GM23338 (cell line): ENCODE measurements around the gene NSF. TPM values are rescaled to one million over a fixed set of nuclear protein-coding genes. Genes with fewer than 3 reads are reported as not detected.
A peak's percentile ranks its signal among the peaks of the same experiment; 100 is the strongest.

Source experiments
- ATAC-seq: fragments of 200-7000 bp; cut with Tn5 transposase; 3 replicates; pipeline ENCODE4 v1.9.1; 2020
- DNase-seq: peaks from one replicate; pipeline ENCODE4 v3.0.0-alpha.2; 2015; ENCODE audit warnings: low spot score
- H2AFZ ChIP-seq: fragments of 200-600 bp; sonication (generic); 2 replicates; pipeline ENCODE4 v1.8.0; 2016; ENCODE audit warnings: antibody characterized with exemption, mild to moderate bottlenecking, moderate library complexity
- H3F3A ChIP-seq: fragments of 200-600 bp; sonication (generic); replicated peaks from 2 replicates; pipeline ENCODE4 v1.8.0; 2017; ENCODE audit warnings: antibody characterized with exemption, mixed run types, low read depth
- H3K27ac ChIP-seq: fragments of 200-600 bp; sonication (generic); 2 replicates; pipeline ENCODE4 v1.6.1; 2016; ENCODE audit warnings: low read depth
- H3K27me3 ChIP-seq: fragments of 200-600 bp; sonication (generic); 2 replicates; pipeline ENCODE4 v1.8.0; 2016; ENCODE audit warnings: mild to moderate bottlenecking, mixed run types, moderate library complexity; ENCODE audit not compliant: insufficient read depth
- H3K36me3 ChIP-seq: fragments of 200-600 bp; sonication (generic); 2 replicates; pipeline ENCODE4 v1.8.0; 2016; ENCODE audit warnings: mild to moderate bottlenecking; ENCODE audit not compliant: insufficient read depth
- H3K4me1 ChIP-seq: fragments of 200-600 bp; sonication (generic); 2 replicates; pipeline ENCODE4 v1.8.0; 2016; ENCODE audit warnings: mild to moderate bottlenecking, moderate library complexity; ENCODE audit not compliant: insufficient read depth
- H3K4me2 ChIP-seq: fragments of 200-600 bp; sonication (generic); 2 replicates; pipeline ENCODE4 v1.7.1; 2017; ENCODE audit warnings: mixed run types
- H3K4me3 ChIP-seq: fragments of 200-600 bp; sonication (generic); 2 replicates; pipeline ENCODE4 v1.6.1; 2016; ENCODE audit warnings: mixed run types
- H3K79me2 ChIP-seq: fragments of 200-600 bp; sonication (generic); replicated peaks from 2 replicates; pipeline ENCODE4 v1.8.0; 2017; ENCODE audit warnings: mild to moderate bottlenecking; ENCODE audit not compliant: insufficient read depth
- H3K9me2 ChIP-seq: fragments of 200-600 bp; sonication (generic); 2 replicates; pipeline ENCODE4 v1.8.0; 2017; ENCODE audit not compliant: insufficient read depth
- H4K20me1 ChIP-seq: fragments of 200-600 bp; sonication (generic); replicated peaks from 2 replicates; pipeline ENCODE4 v1.8.0; 2017; ENCODE audit warnings: mild to moderate bottlenecking; ENCODE audit not compliant: insufficient read depth
- H3K27ac Mint-ChIP-seq: 2 replicates; pipeline ENCODE4 v1.8.0; 2020; ENCODE audit warnings: inconsistent platforms, mild to moderate bottlenecking, moderate library complexity, mixed read lengths
- H3K27me3 Mint-ChIP-seq: 3 replicates; pipeline ENCODE4 v1.8.0; 2022; ENCODE audit warnings: low read depth, mild to moderate bottlenecking, moderate library complexity, mixed read lengths, inconsistent platforms; ENCODE audit not compliant: insufficient read depth, poor library complexity
- H3K36me3 Mint-ChIP-seq: 3 replicates; pipeline ENCODE4 v1.8.0; 2021; ENCODE audit warnings: low read depth, mild to moderate bottlenecking, inconsistent platforms, moderate library complexity, mixed read lengths
- H3K4me1 Mint-ChIP-seq: 3 replicates; pipeline ENCODE4 v1.8.0; 2020; ENCODE audit warnings: mild to moderate bottlenecking, inconsistent platforms, mixed read lengths
- H3K4me3 Mint-ChIP-seq: 3 replicates; pipeline ENCODE4 v1.8.0; 2021; ENCODE audit warnings: moderate library complexity, mild to moderate bottlenecking, inconsistent platforms, mixed read lengths
- H3K9me3 Mint-ChIP-seq: 3 replicates; pipeline ENCODE4 v1.8.0; 2020; ENCODE audit warnings: moderate library complexity, mild to moderate bottlenecking, inconsistent platforms, mixed read lengths
- CTCF ChIP-seq, 2 experiments: fragments of 200-600 bp in 1 of 2; sonication (generic) in 1 of 2; conservative IDR thresholded peaks; 2 replicates each; pipeline versions ENCODE4 v1.5.1 to v1.6.1; 2016 to 2017; ENCODE audit warnings: antibody characterized with exemption in 2 of 2, low read depth in 2 of 2, mild to moderate bottlenecking in 2 of 2, moderate library complexity in 1 of 2
- ETS1 ChIP-seq: IDR thresholded peaks from 2 replicates; pipeline ENCODE4 v1.6.1; 2016; ENCODE audit warnings: antibody characterized with exemption
- EZH2 ChIP-seq: fragments of 200-600 bp; sonication (generic); IDR thresholded peaks from one replicate; pipeline ENCODE4 v1.8.0; 2017; ENCODE audit warnings: antibody characterized with exemption, mild to moderate bottlenecking, low read depth; ENCODE audit not compliant: unreplicated experiment
- NANOG ChIP-seq: IDR thresholded peaks from 2 replicates; pipeline ENCODE4 v1.6.1; 2016; ENCODE audit warnings: antibody characterized with exemption, borderline replicate concordance
- ZNF114 ChIP-seq: fragments of 250-450 bp; sonication (Bioruptor Pico); IDR thresholded peaks from 2 replicates; pipeline ENCODE4 v1.5.0; 2020; ENCODE audit warnings: mild to moderate bottlenecking, moderate library complexity
- ZNF331 ChIP-seq: fragments of 250-450 bp; sonication (Bioruptor Pico); IDR thresholded peaks from 2 replicates; pipeline ENCODE4 v1.5.0; 2020; ENCODE audit warnings: low read depth, mild to moderate bottlenecking, moderate library complexity
- polyA plus RNA-seq: library from polyadenylated mRNA; unstranded; fragments of >200 nt; fragmentation: Nextera tagmentation; extraction: Ambion mirVana; gene quantifications from 2 replicates; pipeline ENCODE4 v1.2.1, GENCODE V29; 2016
- total RNA-seq: library from RNA; depleted of rRNA; stranded (reverse); fragments of >200 nt; shearing (Covaris generic); gene quantifications from 2 replicates; pipeline ENCODE4 v1.2.3, GENCODE V29; 2014

The NSF gene
- total and polyA plus RNA-seq, 2 experiments from 2014 or later, result 12.5 to 26.5 TPM

DNA sequence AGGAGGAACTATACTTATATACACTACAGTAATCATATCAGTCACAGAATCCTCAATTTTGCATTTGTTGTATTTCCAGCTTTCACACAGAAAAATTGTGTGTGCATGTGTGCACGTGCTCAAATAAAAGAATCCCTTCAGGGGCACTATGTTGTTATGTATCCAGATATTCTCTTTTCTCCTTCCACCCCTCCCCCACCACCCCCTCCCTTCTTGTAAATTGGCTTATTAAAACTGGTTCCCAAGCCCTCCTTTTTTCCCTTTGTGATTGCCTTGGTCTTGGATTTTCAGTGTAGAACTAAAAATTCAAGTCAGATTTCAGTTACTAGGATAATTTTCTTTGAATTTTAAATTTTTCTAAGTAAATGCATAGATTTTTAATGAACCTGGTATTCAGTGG is 141.7 kb downstream of the NSF start:
- H3K4me1 Mint-ChIP-seq, result peaks cover 40% of the 10 kb centered on the region
- H3K27ac ChIP-seq, result peak overlapping the region; percentile 21
- no peaks in the 10 kb centered on the region for H3K36me3 Mint-ChIP-seq
- peak overlapping the region; percentile 15; the same call in 1 of the 2 replicates for H3K4me3 ChIP-seq
- H3K27ac Mint-ChIP-seq, result no peak overlapping the region
- DNase-seq (peak; percentile 12), ATAC-seq (no peak)
- H3K9me3 Mint-ChIP-seq, result no peaks in the 10 kb centered on the region
- H3K4me1 ChIP-seq, result peaks cover 25% of the 10 kb centered on the region
- H3K4me2 ChIP-seq, result peak overlapping the region; percentile 59
- H3F3A ChIP-seq, result peaks cover 8% of the 10 kb centered on the region; the same call in 1 of the 2 replicates
- peaks cover 5% of the 10 kb centered on the region for H3K27me3 Mint-ChIP-seq
- TF ChIP-seq ZNF331 (CRISPR knock-in tag), result no peak
- no peak for TF ChIP-seq CTCF (conservative IDR thresholded peaks at IDR 0.05; ENCODE audit: low read depth in 2 of 2)
- TF ChIP-seq ZNF114, result no peak
- no peak for TF ChIP-seq EZH2
- no peaks in the 10 kb centered on the region for H3K79me2 ChIP-seq
- no peaks in the 10 kb centered on the region for H3K36me3 ChIP-seq
- H3K9me2 ChIP-seq, result no peaks in the 10 kb centered on the region
- no peaks in the 10 kb centered on the region for H3K27me3 ChIP-seq
- peak overlapping the region; percentile 62 for H3K4me3 Mint-ChIP-seq
- H2AFZ ChIP-seq, result no peak overlapping the region
- no peaks in the 10 kb centered on the region for H4K20me1 ChIP-seq

GRCh38 chr17:46732754-46733398 is 142.4 kb downstream of the NSF start:
- Histone ChIP-seq H3K27ac (peak overlapping the region; percentile 46; the same call in 1 of the 2 replicates), H3K4me3 (peak overlapping the region; percentile 15; the same call in 1 of the 2 replicates), H3K9me2 (no peaks in the 10 kb centered on the region), H3K4me1 (peaks cover 25% of the 10 kb centered on the region), H3K4me2 (peak overlapping the region; percentile 59), H3F3A (peaks cover 8% of the 10 kb centered on the region; the same call in 1 of the 2 replicates), H3K79me2 (no peaks in the 10 kb centered on the region), H4K20me1 (no peaks in the 10 kb centered on the region), H2AFZ (no peak overlapping the region), H3K27me3 (no peaks in the 10 kb centered on the region), H3K36me3 (no peaks in the 10 kb centered on the region)
- peak; percentile 91 for DNase-seq
- Mint-ChIP-seq H3K36me3 (no peaks in the 10 kb centered on the region), H3K27ac (peak overlapping the region; percentile 91), H3K27me3 (peaks cover 5% of the 10 kb centered on the region), H3K9me3 (no peaks in the 10 kb centered on the region), H3K4me3 (peak overlapping the region; percentile 62), H3K4me1 (peaks cover 33% of the 10 kb centered on the region)
- peak; percentile 99 for ATAC-seq
- no peak for TF ChIP-seq NANOG
- TF ChIP-seq ETS1, result 0 out of 2 replicates have a peak, but pooled peaks have one; percentile 14
